ENCODE results near the gene TTC38. TPM values are rescaled to one million over a fixed set of nuclear protein-coding genes. Genes with fewer than 3 reads are reported as not detected.
"Not testable (repeated sequence)": the region's sequence is repeated elsewhere in the genome, so short reads cannot be mapped to it uniquely, and the experiment has no call there.

The TTC38 gene
- polyA plus RNA-seq, 1 donor = 136 TPM

DNA sequence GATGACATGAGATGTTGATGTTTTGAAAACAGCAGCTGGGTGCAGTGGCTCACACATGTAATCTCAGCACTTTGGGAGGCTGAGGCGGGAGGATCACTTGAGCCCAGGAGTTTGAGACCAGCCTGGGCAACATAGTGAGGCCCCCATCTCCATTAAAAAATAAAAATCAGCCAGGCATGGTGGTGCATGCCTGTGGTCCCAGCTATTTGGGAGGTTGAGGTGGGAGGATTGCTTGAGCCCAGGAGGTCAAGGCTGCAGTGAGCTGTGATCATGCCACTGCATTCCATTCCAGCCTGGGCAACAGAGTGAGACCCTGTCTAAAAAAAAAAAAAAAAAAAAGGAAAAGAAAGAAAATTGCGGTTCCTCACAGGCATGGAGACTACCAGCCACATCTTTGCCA lies 45.0 kb downstream of the TTC38 start:
- H3K27me3 ChIP-seq (ENCODE audit: control insufficient read depth, insufficient read depth, low read length); H3K4me1 ChIP-seq (ENCODE audit: control insufficient read depth, insufficient read depth, low read length); H3K4me3 ChIP-seq (ENCODE audit: low read length); H3K9me3 ChIP-seq (ENCODE audit: control insufficient read depth, low read depth, low read length); H3K27ac ChIP-seq (ENCODE audit: low read length); DNase-seq: not testable (repeated sequence)
- WGBS (ENCODE audit: insufficient coverage, low lambda C conversion rate) = no CpG with 5 or more reads among the region's 2 CpGs
- H3K36me3 ChIP-seq (ENCODE audit: control insufficient read depth, insufficient read depth, low read length) = peaks cover 15% of the 10 kb centered on the region

DNA sequence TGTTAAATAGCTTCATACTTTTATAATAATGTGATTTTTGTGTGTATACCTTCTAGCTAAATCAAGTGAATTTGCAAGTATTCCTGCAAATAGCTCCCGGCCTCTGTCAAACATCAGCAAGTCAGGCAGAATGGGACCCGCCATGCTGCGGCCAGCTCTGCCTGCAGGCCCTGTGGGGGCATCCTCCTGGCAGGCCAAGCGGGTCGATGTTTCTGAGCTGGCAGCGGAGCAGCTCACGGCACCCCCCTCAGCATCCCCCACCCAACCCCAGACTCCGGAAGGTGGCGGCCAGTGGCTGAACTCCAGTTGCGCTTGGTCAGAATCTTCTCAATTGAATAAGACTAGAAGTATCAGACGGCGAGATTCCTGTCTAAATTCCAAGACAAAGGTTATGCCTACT lies 48.2 kb downstream of the TTC38 start:
- H3K4me1 ChIP-seq (ENCODE audit: control insufficient read depth, insufficient read depth, low read length) = no peaks in the 10 kb centered on the region

DNA sequence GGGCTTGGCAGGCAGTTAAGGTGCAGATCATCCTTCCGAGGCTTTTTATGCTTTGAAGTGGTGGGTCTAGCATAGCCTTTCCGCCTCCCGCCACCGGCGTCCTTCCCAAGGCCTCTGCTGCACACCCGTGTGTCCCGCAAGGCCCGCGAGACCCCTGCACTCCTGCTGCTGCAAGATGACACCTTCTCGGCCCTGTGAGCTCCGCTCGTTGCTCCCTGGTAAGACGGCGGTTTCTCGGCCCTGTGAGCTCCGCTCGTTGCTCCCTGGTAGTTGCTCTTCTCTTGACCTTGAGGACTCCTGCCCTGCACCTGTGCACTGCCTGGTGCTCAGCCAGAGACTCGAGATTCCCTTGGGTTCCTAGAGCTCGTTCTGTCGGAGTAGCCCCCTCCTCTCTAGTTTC lies 49.8 kb downstream of the TTC38 start:
- DNase-seq = no peak
- Histone ChIP-seq H3K36me3 (ENCODE audit: control insufficient read depth, insufficient read depth, low read length) (peaks cover 22% of the 10 kb centered on the region), H3K9me3 (ENCODE audit: control insufficient read depth, low read depth, low read length) (no peaks in the 10 kb centered on the region), H3K4me3 (ENCODE audit: low read length) (no peak overlapping the region), H3K27me3 (ENCODE audit: control insufficient read depth, insufficient read depth, low read length) (no peaks in the 10 kb centered on the region), H3K4me1 (ENCODE audit: control insufficient read depth, insufficient read depth, low read length) (no peaks in the 10 kb centered on the region), H3K27ac (ENCODE audit: low read length) (no peak overlapping the region)
- WGBS (ENCODE audit: insufficient coverage, low lambda C conversion rate) = no CpG with 5 or more reads among the region's 20 CpGs

More for the DNA sequence above, 48.2 kb downstream of the TTC38 start:
- no peaks in the 10 kb centered on the region for H3K9me3 ChIP-seq (ENCODE audit: control insufficient read depth, low read depth, low read length)
- peaks cover 19% of the 10 kb centered on the region for H3K36me3 ChIP-seq (ENCODE audit: control insufficient read depth, insufficient read depth, low read length)
- H3K4me3 ChIP-seq (ENCODE audit: low read length) = no peak overlapping the region
- no peak overlapping the region for H3K27ac ChIP-seq (ENCODE audit: low read length)
- DNase-seq = no peak
- H3K27me3 ChIP-seq (ENCODE audit: control insufficient read depth, insufficient read depth, low read length) = no peaks in the 10 kb centered on the region
- WGBS (ENCODE audit: insufficient coverage, low lambda C conversion rate) = no CpG with 5 or more reads among the region's 12 CpGs

DNA sequence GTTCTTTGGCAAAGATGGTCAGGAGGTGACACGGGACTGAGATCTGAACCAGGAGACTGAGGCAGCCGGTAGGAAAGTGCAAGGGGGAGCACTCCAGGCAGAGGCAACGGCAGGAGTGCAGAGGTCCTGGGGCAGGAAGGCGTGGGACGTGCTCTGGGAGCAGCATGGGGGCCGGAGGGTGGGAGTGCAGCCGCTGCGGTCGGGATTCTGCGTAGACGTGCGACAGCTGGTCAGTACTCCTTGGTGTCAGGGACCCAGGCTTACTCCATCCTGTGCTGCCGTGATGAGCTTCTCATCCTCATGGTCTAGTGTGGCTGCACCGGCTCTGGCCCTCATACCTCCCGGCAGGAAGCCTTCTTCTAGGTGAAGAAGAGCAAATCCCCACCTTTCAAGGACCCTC lies 50.8 kb downstream of the TTC38 start:
- Histone ChIP-seq H3K36me3 (ENCODE audit: control insufficient read depth, insufficient read depth, low read length) (peaks cover 27% of the 10 kb centered on the region), H3K4me3 (ENCODE audit: low read length) (no peak overlapping the region), H3K9me3 (ENCODE audit: control insufficient read depth, low read depth, low read length) (no peaks in the 10 kb centered on the region), H3K27ac (ENCODE audit: low read length) (no peak overlapping the region), H3K27me3 (ENCODE audit: control insufficient read depth, insufficient read depth, low read length) (no peaks in the 10 kb centered on the region), H3K4me1 (ENCODE audit: control insufficient read depth, insufficient read depth, low read length) (no peaks in the 10 kb centered on the region)
- no CpG with 5 or more reads among the region's 15 CpGs for WGBS (ENCODE audit: insufficient coverage, low lambda C conversion rate)
- DNase-seq = no peak

DNA sequence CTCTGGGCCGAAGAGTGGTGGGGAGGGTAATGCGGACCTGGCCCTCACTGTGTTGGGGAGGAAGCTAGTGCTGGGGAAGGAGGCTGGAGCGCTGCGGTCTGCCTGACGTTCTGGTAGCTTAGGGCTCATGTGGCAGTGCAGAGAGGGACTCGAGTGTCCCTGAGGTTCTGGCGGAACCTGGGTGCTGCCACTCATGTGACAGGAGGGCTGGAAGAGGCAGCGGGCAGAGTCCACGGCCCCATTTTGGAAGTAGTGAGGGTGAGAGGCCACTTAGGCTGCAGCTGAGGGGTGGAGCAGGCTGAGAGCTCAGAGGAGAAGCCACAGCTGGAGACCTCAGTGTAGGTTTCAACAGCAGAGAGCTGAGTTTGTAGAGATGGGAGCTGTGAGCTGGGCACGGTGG lies 51.5 kb downstream of the TTC38 start:
- peaks cover 27% of the 10 kb centered on the region for H3K36me3 ChIP-seq (ENCODE audit: control insufficient read depth, insufficient read depth, low read length)
- H3K4me3 ChIP-seq (ENCODE audit: low read length) = no peak overlapping the region
- WGBS (ENCODE audit: insufficient coverage, low lambda C conversion rate) = no CpG with 5 or more reads among the region's 10 CpGs
- H3K9me3 ChIP-seq (ENCODE audit: control insufficient read depth, low read depth, low read length) = no peaks in the 10 kb centered on the region
- no peak for DNase-seq
- H3K27ac ChIP-seq (ENCODE audit: low read length) = no peak overlapping the region
- no peaks in the 10 kb centered on the region for H3K4me1 ChIP-seq (ENCODE audit: control insufficient read depth, insufficient read depth, low read length)
- no peaks in the 10 kb centered on the region for H3K27me3 ChIP-seq (ENCODE audit: control insufficient read depth, insufficient read depth, low read length)

DNA sequence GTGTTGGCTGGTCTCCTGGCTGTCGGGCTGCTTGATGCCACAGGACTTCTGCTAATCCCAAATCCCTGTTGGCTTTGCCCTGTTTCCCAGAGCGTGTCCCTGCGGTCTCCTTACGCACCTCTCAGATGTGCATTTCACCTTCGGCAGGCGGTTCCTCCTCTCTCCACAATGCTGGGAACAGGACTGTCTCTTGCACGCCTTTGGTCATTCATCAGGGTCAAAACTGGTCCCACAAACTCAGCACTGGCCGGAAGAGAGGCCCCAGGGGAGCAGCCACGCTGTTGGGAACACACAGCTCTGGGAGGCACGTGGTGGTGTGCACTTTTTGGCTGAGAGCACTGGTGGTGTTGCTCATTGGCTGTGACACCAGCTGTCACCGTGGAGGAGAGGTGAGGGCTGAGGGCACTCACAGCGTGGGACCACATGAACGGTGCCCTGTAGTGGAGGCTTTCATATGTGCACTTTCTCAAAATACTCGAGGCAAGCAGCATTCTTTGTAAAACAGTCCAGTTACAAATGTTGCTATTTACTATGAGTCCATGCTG lies 52.4 kb downstream of the TTC38 start:
- Histone ChIP-seq H3K36me3 (ENCODE audit: control insufficient read depth, insufficient read depth, low read length) (peaks cover 27% of the 10 kb centered on the region), H3K4me3 (ENCODE audit: low read length) (no peak overlapping the region), H3K9me3 (ENCODE audit: control insufficient read depth, low read depth, low read length) (no peaks in the 10 kb centered on the region), H3K27me3 (ENCODE audit: control insufficient read depth, insufficient read depth, low read length) (no peaks in the 10 kb centered on the region), H3K27ac (ENCODE audit: low read length) (no peak overlapping the region), H3K4me1 (ENCODE audit: control insufficient read depth, insufficient read depth, low read length) (no peaks in the 10 kb centered on the region)
- DNase-seq = no peak
- WGBS (ENCODE audit: insufficient coverage, low lambda C conversion rate) = no CpG with 5 or more reads among the region's 14 CpGs

DNA sequence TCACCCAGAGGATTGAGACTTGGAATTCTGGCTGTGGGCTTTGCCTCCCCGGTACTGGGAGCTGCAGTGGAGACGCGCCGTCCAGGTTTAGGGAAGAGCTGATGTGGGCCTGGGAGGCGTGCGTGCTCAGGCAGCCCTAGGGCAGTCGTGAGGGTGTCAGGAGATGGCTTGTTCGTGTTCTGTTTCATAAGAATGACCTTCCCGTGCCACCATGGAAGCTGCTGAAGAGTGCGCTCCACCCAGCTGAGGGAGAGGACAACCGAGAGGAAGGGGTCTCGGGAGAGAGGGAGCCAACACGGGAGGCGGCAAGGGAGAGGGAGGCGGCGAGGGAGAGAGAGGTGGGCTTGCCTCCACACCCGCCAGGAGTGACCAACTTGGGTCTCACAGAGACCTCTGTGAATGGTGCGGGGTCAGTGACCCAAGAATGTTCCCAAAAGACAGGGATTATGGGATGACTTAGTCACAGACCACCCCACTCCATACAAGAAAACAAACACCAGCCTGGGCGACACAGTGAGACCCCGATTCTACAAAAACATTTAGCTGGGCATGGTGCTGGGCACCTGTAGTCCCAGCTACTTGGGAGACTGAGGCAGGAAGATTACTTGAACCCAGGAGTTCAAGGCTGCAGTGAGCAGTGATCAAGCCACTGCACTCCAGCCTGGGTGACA lies 53.0 kb downstream of the TTC38 start:
- DNase-seq = no peak
- H3K27me3 ChIP-seq (ENCODE audit: control insufficient read depth, insufficient read depth, low read length) = no peaks in the 10 kb centered on the region
- no CpG with 5 or more reads among the region's 20 CpGs for WGBS (ENCODE audit: insufficient coverage, low lambda C conversion rate)

DNA sequence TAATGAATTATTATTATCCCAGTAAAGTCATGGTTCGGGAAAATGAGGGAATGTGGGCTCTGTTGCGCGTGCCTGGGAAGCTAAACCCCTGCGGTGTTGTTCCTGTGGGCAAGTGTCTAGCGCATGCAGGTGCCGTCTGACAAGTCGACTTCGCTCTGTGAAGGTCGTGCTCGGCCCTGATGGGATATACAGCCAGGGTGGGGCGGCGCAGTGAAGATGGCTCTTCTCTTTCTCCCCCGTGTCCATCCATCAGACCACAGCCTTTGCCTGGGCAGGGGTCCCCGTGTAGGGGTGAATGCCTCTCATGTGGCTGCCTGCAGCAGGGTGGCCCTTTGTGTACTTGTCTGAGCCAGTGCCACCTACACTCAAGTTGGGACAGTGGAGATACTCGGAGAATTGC lies 54.9 kb downstream of the TTC38 start:
- H3K9me3 ChIP-seq (ENCODE audit: control insufficient read depth, low read depth, low read length) = no peaks in the 10 kb centered on the region
- peaks cover 34% of the 10 kb centered on the region for H3K36me3 ChIP-seq (ENCODE audit: control insufficient read depth, insufficient read depth, low read length)
- no peak overlapping the region for H3K4me3 ChIP-seq (ENCODE audit: low read length)
- DNase-seq = no peak
- WGBS (ENCODE audit: insufficient coverage, low lambda C conversion rate) = no CpG with 5 or more reads among the region's 15 CpGs
- H3K27ac ChIP-seq (ENCODE audit: low read length) = no peak overlapping the region
- H3K27me3 ChIP-seq (ENCODE audit: control insufficient read depth, insufficient read depth, low read length) = no peaks in the 10 kb centered on the region
- H3K4me1 ChIP-seq (ENCODE audit: control insufficient read depth, insufficient read depth, low read length) = no peaks in the 10 kb centered on the region

More for the DNA sequence above, 53.0 kb downstream of the TTC38 start:
- Histone ChIP-seq H3K4me1 (ENCODE audit: control insufficient read depth, insufficient read depth, low read length) (no peaks in the 10 kb centered on the region), H3K36me3 (ENCODE audit: control insufficient read depth, insufficient read depth, low read length) (peaks cover 33% of the 10 kb centered on the region), H3K27ac (ENCODE audit: low read length) (no peak overlapping the region), H3K9me3 (ENCODE audit: control insufficient read depth, low read depth, low read length) (no peaks in the 10 kb centered on the region), H3K4me3 (ENCODE audit: low read length) (no peak overlapping the region)

DNA sequence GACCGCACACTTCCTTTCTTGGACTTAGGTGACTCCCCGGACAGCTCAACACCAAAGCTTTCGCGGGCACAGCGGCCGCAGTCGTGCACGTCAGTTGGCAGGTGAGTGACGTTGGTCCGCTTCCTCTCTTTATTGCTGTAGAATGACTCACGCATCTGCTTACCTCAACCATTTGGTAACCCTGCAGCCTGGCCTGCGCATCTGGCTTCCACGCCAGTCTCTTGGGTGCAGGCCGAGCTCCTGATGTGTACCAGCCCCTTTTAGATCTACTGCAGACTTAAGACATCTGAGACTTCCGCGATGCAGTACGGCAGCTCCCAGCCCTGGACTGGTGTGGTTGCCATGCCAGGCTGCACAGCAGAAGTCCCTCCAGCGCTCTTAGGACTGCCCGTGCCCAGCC lies 55.4 kb downstream of the TTC38 start:
- DNase-seq = no peak
- Histone ChIP-seq H3K4me3 (ENCODE audit: low read length) (no peak overlapping the region), H3K27ac (ENCODE audit: low read length) (no peak overlapping the region), H3K27me3 (ENCODE audit: control insufficient read depth, insufficient read depth, low read length) (no peaks in the 10 kb centered on the region), H3K9me3 (ENCODE audit: control insufficient read depth, low read depth, low read length) (no peaks in the 10 kb centered on the region), H3K36me3 (ENCODE audit: control insufficient read depth, insufficient read depth, low read length) (peaks cover 29% of the 10 kb centered on the region), H3K4me1 (ENCODE audit: control insufficient read depth, insufficient read depth, low read length) (no peaks in the 10 kb centered on the region)
- no CpG with 5 or more reads among the region's 19 CpGs for WGBS (ENCODE audit: insufficient coverage, low lambda C conversion rate)

DNA sequence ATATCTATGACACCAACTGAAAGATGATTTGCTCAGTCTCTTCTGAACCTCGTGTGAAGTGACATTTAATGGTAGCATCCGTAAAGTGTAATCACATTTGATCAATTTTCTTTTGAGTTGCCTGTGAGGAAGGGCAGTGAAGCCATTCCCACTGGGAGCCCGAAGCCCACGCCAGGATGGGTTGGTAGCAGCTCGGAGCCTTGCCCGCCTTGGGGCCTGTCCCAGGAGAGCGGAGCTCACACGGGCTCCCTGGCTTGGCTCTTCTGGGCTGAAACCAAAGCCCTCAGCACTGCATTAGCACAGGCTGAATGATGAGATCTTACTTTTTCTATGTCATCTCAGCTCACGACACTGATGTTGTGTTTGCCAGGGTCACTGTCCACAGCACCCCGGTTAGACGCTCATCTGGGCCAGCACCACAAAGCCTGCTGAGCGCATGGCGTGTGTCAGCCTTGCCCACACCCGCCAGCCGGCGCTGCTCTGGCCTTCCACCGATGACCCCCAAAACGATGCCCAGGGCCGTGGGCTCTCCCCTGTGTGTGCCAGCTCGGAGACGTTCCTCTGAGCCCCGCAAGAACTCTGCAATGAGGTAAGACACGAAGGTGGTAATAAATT lies 58.4 kb downstream of the TTC38 start:
- DNase-seq = no peak
- WGBS (ENCODE audit: insufficient coverage, low lambda C conversion rate) = no CpG with 5 or more reads among the region's 23 CpGs
- no peak overlapping the region for H3K4me3 ChIP-seq (ENCODE audit: low read length)
- no peaks in the 10 kb centered on the region for H3K27me3 ChIP-seq (ENCODE audit: control insufficient read depth, insufficient read depth, low read length)
- no peaks in the 10 kb centered on the region for H3K9me3 ChIP-seq (ENCODE audit: control insufficient read depth, low read depth, low read length)
- no peak overlapping the region for H3K27ac ChIP-seq (ENCODE audit: low read length)
- no peaks in the 10 kb centered on the region for H3K4me1 ChIP-seq (ENCODE audit: control insufficient read depth, insufficient read depth, low read length)
- peaks cover 31% of the 10 kb centered on the region for H3K36me3 ChIP-seq (ENCODE audit: control insufficient read depth, insufficient read depth, low read length)

Measured in large intestine (tissue), 3 donors.